AG09319 (cell line): ENCODE results near the gene SHCBP1L.

Experiments
- DNase-seq: peaks from one replicate; pipeline ENCODE4 v3.0.0-alpha.2; 2010; ENCODE audit warnings: low read depth; ENCODE audit errors: extremely low read depth
- TF ChIP-seq, protein P1 (sequence below): IDR thresholded peaks from 2 replicates; pipeline ENCODE4 v1.5.1; 2011; ENCODE audit warnings: low read depth, mild to moderate bottlenecking, inconsistent platforms, low read length, moderate library complexity

SHCBP1L gene

DNA sequence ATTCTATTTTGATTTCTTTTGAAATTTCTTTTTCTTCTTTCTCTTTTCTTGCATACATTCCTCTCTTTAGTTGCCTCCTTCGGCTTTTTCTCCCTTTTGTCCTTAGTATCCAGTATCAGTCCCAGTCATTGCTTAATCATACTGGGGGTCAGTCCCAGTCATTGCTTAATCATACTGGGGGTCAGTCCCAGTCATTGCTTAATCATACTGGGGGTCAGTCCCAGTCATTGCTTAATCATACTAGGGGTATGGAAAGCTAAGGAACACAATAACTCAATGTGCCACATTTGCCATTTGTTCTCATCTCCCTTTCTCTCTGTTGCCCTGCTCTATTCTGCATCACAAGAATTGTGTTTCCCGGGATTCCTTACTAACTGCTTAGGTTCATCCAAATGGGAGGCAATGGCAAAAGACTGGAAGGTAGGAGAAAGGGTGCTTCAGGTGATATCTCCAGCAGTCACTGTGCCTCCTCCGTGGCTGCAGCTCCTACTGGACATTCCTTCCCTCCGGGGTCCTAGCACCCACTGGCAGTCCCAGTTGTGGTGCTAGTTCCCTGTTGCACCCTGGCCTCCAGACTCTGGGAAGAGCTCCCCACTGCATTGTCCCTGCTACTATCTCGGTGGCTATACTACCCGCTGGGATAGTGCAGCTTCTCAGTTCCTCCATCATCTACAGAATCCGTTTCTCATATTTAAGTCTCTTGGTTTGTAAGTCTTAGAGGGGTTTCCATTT lies 37.6 kb upstream of the SHCBP1L start:
- no peak for DNase-seq
- TF ChIP-seq, protein P1, sequence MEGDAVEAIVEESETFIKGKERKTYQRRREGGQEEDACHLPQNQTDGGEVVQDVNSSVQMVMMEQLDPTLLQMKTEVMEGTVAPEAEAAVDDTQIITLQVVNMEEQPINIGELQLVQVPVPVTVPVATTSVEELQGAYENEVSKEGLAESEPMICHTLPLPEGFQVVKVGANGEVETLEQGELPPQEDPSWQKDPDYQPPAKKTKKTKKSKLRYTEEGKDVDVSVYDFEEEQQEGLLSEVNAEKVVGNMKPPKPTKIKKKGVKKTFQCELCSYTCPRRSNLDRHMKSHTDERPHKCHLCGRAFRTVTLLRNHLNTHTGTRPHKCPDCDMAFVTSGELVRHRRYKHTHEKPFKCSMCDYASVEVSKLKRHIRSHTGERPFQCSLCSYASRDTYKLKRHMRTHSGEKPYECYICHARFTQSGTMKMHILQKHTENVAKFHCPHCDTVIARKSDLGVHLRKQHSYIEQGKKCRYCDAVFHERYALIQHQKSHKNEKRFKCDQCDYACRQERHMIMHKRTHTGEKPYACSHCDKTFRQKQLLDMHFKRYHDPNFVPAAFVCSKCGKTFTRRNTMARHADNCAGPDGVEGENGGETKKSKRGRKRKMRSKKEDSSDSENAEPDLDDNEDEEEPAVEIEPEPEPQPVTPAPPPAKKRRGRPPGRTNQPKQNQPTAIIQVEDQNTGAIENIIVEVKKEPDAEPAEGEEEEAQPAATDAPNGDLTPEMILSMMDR, result no peak

DNA sequence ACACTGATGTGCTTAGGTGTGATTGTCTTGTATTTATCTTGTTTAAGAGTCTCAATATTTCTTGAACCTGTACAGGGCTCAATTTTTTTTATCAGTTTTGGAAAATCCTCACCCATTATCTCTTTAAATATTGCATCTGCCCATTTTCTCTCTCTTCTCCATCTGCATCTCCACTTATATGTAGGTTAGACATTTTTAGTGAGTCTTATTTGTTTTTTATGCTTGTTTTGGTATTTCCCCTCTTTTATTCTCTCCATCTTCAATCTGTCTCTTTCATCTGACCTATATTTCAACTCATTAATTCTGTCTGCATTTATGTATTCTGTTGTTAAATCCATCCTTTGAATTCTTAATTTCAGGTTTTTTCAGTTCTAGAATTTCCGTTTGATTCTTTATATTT lies 32.9 kb upstream of the SHCBP1L start:
- TF ChIP-seq, protein P1, result no peak
- DNase-seq, result no peak

DNA sequence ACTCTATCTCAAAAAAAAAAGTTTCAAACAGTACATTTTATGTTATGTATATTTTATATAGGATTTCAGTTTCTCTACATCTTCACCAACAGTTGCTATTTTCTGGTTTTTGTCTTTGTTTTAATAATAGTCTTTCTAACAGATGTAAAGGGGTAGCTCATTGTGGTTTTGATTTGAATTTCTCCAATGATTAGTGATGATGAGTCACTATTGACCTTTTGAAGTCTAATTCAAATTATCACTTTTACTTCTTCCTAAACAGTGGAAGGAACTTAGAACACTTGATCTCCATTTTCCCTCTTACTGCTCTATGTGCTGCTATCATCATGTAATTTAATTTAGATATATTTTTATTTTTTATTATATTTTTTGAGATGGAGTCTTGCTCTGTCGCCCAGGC lies 31.7 kb upstream of the SHCBP1L start:
- no peak for DNase-seq
- TF ChIP-seq, protein P1, result no peak

DNA sequence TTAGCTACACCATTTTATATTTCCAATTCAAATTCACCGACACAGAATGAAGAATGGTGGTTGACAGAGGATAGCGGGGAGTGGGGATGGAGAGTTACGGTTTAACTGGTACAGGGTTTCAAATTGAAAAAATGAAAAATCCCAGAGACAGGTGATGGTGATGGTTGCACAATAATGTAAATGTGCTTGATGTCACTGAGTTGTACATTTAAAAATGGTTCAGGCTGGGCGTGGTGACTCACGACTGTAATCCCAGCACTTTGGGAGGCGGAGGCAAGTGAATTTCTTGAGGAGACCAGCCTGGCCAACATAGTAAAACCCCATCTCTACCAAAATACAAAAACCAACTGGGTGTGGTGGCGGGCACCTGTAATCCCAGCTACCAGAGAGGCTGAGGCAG lies 31.2 kb upstream of the SHCBP1L start:
- TF ChIP-seq, protein P1, result no peak

DNA sequence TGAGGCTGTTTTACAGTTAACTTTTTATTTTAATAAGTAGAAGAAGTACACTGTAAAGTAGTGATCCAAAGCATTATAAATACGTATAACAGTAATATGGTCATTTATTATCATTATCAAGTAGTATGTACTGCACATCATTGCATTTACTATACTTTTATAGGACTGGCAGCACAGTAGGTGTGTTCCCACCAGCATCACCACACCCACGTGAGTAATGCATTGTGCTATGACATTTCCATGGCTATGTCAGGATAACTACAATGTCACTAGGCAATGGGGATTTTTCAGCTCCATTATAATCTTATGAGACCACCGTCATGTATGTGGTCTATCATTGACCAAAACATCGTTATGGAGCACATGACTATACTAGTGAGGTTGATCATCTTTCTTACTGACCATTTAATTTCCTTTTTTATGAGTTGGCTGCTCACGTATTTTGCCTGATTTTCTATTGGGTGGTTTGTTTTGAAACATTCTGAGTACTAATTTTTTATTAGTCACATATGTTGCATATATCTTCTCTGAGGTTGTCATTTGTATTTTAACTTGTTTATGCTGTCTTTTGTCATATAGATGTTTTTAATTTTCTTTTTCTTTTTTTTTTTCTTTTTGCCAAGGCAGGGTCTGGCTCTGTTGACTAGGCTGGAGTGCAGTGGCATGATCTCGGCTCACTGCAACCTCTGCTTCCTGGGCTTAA lies 25.3 kb upstream of the SHCBP1L start:
- TF ChIP-seq, protein P1, result no peak
- DNase-seq, result no peak

More for the DNA sequence above, 31.2 kb upstream of the SHCBP1L start:
- no peak for DNase-seq

DNA sequence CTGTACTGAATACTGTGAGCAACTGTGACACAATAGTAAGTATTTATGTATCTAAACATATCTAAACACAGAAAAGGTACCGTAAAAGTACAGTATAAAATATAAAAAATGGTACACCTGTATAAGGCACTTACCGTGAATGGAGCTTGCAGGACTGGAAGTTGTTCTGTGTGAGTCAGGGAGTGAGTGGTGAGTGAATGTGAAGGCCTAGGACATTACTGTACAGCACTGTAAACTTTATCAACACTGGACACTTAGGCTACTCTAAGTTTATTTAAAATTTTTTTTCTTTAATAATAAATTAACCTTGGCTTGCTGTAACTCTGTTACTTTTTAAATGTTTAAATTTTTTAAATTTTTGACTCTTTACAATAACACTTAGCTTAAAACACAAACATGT lies 24.5 kb upstream of the SHCBP1L start:
- DNase-seq, result no peak
- TF ChIP-seq, protein P1, result no peak

DNA sequence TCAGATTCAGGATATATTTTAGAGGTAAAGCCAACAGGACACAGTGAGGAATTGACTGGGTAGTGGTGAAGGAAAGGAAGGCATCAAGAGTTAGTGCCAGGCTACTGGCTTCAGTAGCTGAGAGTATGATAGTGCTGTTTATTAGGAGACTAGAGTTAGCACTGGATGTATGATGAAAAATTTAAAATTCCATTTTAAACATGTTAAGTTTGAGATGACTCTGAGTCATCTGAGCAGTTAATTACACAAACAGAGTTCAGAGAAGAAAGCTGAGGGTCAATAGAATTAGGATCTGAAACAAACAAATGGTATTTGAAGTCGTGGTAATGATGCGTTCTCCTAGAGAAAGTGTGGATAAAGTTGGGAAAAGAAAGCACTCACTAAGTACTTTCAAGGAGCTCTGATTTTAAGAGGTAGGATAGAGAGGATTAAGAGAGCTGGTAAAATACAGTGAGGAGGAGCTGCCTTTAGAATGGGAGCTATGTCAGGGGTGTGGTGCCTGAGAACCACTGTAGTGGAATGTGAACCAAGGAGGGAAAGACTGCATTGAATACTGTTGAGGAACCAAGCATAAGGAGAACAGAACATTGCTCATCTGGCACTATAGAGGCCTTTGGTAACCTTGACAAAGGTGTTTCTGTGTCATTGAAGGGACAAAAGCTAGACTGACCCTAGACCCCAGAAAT lies 21.7 kb upstream of the SHCBP1L start:
- DNase-seq, result no peak
- TF ChIP-seq, protein P1, result no peak
